Rectal smooth muscle tissue (tissue), 1 donor: ENCODE measurements around the gene PDZD2.
"Not testable (repeated sequence)": the region's sequence is repeated elsewhere in the genome, so short reads cannot be mapped to it uniquely, and the experiment has no call there.

Experiments used
- H3K27ac ChIP-seq: one replicate; pipeline ENCODE4 v1.7.0; 2013; ENCODE audit warnings: low read depth, low read length, inconsistent platforms
- H3K27me3 ChIP-seq: one replicate; pipeline ENCODE4 v1.7.0; 2013; ENCODE audit warnings: low read length; ENCODE audit not compliant: control insufficient read depth, insufficient read depth
- H3K36me3 ChIP-seq: one replicate; pipeline ENCODE4 v1.7.0; 2013; ENCODE audit warnings: low read length; ENCODE audit not compliant: control insufficient read depth, insufficient read depth
- H3K4me1 ChIP-seq: one replicate; pipeline ENCODE4 v1.7.0; 2013; ENCODE audit warnings: low read length; ENCODE audit not compliant: control insufficient read depth, insufficient read depth
- H3K4me3 ChIP-seq: one replicate; pipeline ENCODE4 v1.7.0; 2013; ENCODE audit warnings: low read length
- H3K9ac ChIP-seq: one replicate; pipeline ENCODE4 v1.7.0; 2013; ENCODE audit warnings: low read length

The PDZD2 gene

GRCh38 chr5:31707329-31707728, 68.4 kb downstream of the PDZD2 start:
- no peaks in the 10 kb centered on the region for H3K36me3 ChIP-seq
- H3K27ac ChIP-seq, result no peak overlapping the region
- H3K9ac ChIP-seq, result no peak overlapping the region
- H3K4me3 ChIP-seq, result no peak overlapping the region
- H3K4me1 ChIP-seq, result no peaks in the 10 kb centered on the region
- H3K27me3 ChIP-seq, result no peaks in the 10 kb centered on the region

- Histone ChIP-seq H3K4me3 (no peak overlapping the region), H3K9ac (no peak overlapping the region), H3K27me3 (no peaks in the 10 kb centered on the region), H3K27ac (no peak overlapping the region), H3K36me3 (no peaks in the 10 kb centered on the region), H3K4me1 (no peaks in the 10 kb centered on the region)
Observed at GRCh38 chr5:31708089-31708488, 69.2 kb downstream of the PDZD2 start.

- Histone ChIP-seq H3K36me3 (no peaks in the 10 kb centered on the region), H3K4me1 (no peaks in the 10 kb centered on the region), H3K4me3 (no peak overlapping the region), H3K27me3 (no peaks in the 10 kb centered on the region), H3K27ac (no peak overlapping the region), H3K9ac (no peak overlapping the region)
Observed at GRCh38 chr5:31711363-31711762, 72.4 kb downstream of the PDZD2 start.

GRCh38 chr5:31711935-31712592, 73.1 kb downstream of the PDZD2 start:
- Histone ChIP-seq H3K9ac (no peak overlapping the region), H3K4me1 (no peaks in the 10 kb centered on the region)

GRCh38 chr5:31717561-31717960, 78.6 kb downstream of the PDZD2 start:
- no peak overlapping the region for H3K9ac ChIP-seq
- H3K4me3 ChIP-seq, result no peak overlapping the region
- no peaks in the 10 kb centered on the region for H3K27me3 ChIP-seq
- H3K27ac ChIP-seq, result no peak overlapping the region
- no peaks in the 10 kb centered on the region for H3K4me1 ChIP-seq
- no peaks in the 10 kb centered on the region for H3K36me3 ChIP-seq

More at GRCh38 chr5:31711935-31712592, 73.1 kb downstream of the PDZD2 start:
- Histone ChIP-seq H3K4me3 (no peak overlapping the region), H3K27me3 (no peaks in the 10 kb centered on the region), H3K27ac (no peak overlapping the region), H3K36me3 (no peaks in the 10 kb centered on the region)

- Histone ChIP-seq H3K4me3 (no peak overlapping the region), H3K27ac (no peak overlapping the region), H3K4me1 (no peaks in the 10 kb centered on the region), H3K36me3 (no peaks in the 10 kb centered on the region), H3K9ac (no peak overlapping the region), H3K27me3 (no peaks in the 10 kb centered on the region)
Observed at GRCh38 chr5:31720004-31720403, 81.1 kb downstream of the PDZD2 start.

- H3K4me3 ChIP-seq, result no peak overlapping the region
- no peaks in the 10 kb centered on the region for H3K27me3 ChIP-seq
- H3K9ac ChIP-seq, result no peak overlapping the region
- H3K36me3 ChIP-seq, result no peaks in the 10 kb centered on the region
- H3K4me1 ChIP-seq, result no peaks in the 10 kb centered on the region
- H3K27ac ChIP-seq, result no peak overlapping the region
Observed at GRCh38 chr5:31720811-31721345, 81.9 kb downstream of the PDZD2 start.

GRCh38 chr5:31722111-31722510, 83.2 kb downstream of the PDZD2 start:
- no peaks in the 10 kb centered on the region for H3K4me1 ChIP-seq
- H3K36me3 ChIP-seq, result no peaks in the 10 kb centered on the region
- H3K9ac ChIP-seq, result no peak overlapping the region
- no peak overlapping the region for H3K4me3 ChIP-seq
- H3K27me3 ChIP-seq, result no peaks in the 10 kb centered on the region
- no peak overlapping the region for H3K27ac ChIP-seq

GRCh38 chr5:31725996-31726395, 87.1 kb downstream of the PDZD2 start:
- no peak overlapping the region for H3K9ac ChIP-seq
- H3K4me3 ChIP-seq, result no peak overlapping the region
- no peaks in the 10 kb centered on the region for H3K27me3 ChIP-seq
- H3K27ac ChIP-seq, result no peak overlapping the region
- H3K36me3 ChIP-seq, result no peaks in the 10 kb centered on the region
- no peaks in the 10 kb centered on the region for H3K4me1 ChIP-seq

- Histone ChIP-seq H3K27me3 (no peaks in the 10 kb centered on the region), H3K36me3 (no peaks in the 10 kb centered on the region), H3K4me1 (no peaks in the 10 kb centered on the region), H3K4me3 (no peak overlapping the region), H3K9ac (no peak overlapping the region), H3K27ac (no peak overlapping the region)
Observed at GRCh38 chr5:31726952-31727351, 88.0 kb downstream of the PDZD2 start.

GRCh38 chr5:31728039-31728438, 89.1 kb downstream of the PDZD2 start:
- no peak overlapping the region for H3K9ac ChIP-seq
- no peaks in the 10 kb centered on the region for H3K27me3 ChIP-seq
- H3K27ac ChIP-seq, result no peak overlapping the region
- no peaks in the 10 kb centered on the region for H3K36me3 ChIP-seq
- H3K4me1 ChIP-seq, result no peaks in the 10 kb centered on the region
- H3K4me3 ChIP-seq, result no peak overlapping the region

- H3K27me3 ChIP-seq, H3K27ac ChIP-seq, H3K36me3 ChIP-seq, H3K4me3 ChIP-seq, H3K9ac ChIP-seq, H3K4me1 ChIP-seq: not testable (repeated sequence)
Observed at GRCh38 chr5:31728806-31729205, 89.9 kb downstream of the PDZD2 start.

GRCh38 chr5:31730139-31730538, 91.2 kb downstream of the PDZD2 start:
- Histone ChIP-seq H3K27ac (no peak overlapping the region), H3K27me3 (no peaks in the 10 kb centered on the region), H3K4me1 (no peaks in the 10 kb centered on the region), H3K9ac (no peak overlapping the region), H3K4me3 (no peak overlapping the region), H3K36me3 (no peaks in the 10 kb centered on the region)
